ENCODE data around the gene EEF1A1. TPM values are rescaled to one million over a fixed set of nuclear protein-coding genes. Genes with fewer than 3 reads are reported as not detected.
A peak's percentile ranks its signal among the peaks of the same experiment; 100 is the strongest.
"Not testable (repeated sequence)": the region's sequence is repeated elsewhere in the genome, so short reads cannot be mapped to it uniquely, and the experiment has no call there.

EEF1A1 gene
- total RNA-seq (21,405 and 36,498 TPM in 2 replicates), polyA plus RNA-seq (13,707 and 15,755 TPM in 2 replicates), polyA minus RNA-seq (ENCODE audit: low replicate concordance) (8,762 and 9,002 TPM in 2 replicates)
- 10,377 and 11,755 TPM in 2 replicates for polyA plus RNA-seq (2012)

DNA sequence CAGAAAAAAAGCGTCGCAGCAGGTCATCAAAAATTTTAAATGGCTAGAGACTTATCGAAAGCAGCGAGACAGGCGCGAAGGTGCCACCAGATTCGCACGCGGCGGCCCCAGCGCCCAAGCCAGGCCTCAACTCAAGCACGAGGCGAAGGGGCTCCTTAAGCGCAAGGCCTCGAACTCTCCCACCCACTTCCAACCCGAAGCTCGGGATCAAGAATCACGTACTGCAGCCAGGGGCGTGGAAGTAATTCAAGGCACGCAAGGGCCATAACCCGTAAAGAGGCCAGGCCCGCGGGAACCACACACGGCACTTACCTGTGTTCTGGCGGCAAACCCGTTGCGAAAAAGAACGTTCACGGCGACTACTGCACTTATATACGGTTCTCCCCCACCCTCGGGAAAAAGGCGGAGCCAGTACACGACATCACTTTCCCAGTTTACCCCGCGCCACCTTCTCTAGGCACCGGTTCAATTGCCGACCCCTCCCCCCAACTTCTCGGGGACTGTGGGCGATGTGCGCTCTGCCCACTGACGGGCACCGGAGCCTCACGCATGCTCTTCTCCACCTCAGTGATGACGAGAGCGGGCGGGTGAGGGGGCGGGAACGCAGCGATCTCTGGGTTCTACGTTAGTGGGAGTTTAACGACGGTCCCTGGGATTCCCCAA, at the start of gene EEF1A1:
EEF1A1 (minus strand) TSS at position 345 of the 663 bp plus-strand sequence. CDS start 1,006 bp downstream, outside the sequence.
- DNase-seq (ENCODE audit: low read depth in 2 of 2) = peak; percentile 100
- Histone ChIP-seq H3K9me3 (ENCODE audit: control insufficient read depth, insufficient read depth, low read depth, low read length) (no peaks in the 10 kb centered on the region), H3K36me3 (ENCODE audit: control insufficient read depth, insufficient read depth, low read length) (peaks cover 20% of the 10 kb centered on the region), H3K9ac (ENCODE audit: insufficient read depth, low read length) (peak within 1 kb of the TSS; percentile 99), H3K4me3 (replicated peaks in 1 of 4; ENCODE audit: control extremely low read depth in 1 of 4, insufficient read depth in 1 of 4, low read depth in 3 of 4, low read length in 4 of 4) (peak within 1 kb of the TSS; percentile 78 to 100 (median 90)), H3K27me3 (ENCODE audit: control insufficient read depth, insufficient read depth, low read length) (no peaks in the 10 kb centered on the region), H3K79me2 (ENCODE audit: control insufficient read depth, insufficient read depth, low read length) (peaks cover 41% of the 10 kb centered on the region), H4K20me1 (ENCODE audit: control insufficient read depth, extremely low read depth, insufficient read depth, low read length) (peaks cover 5% of the 10 kb centered on the region), H3K4me2 (ENCODE audit: extremely low read depth, insufficient read depth, low read length) (peak within 1 kb of the TSS; percentile 96), H3K4me1 (ENCODE audit: control insufficient read depth, extremely low read depth, insufficient read depth, low read length) (peaks cover 9% of the 10 kb centered on the region), H2AFZ (ENCODE audit: low read length) (peak within 1 kb of the TSS; percentile 2), H3K27ac (ENCODE audit: insufficient read depth, low read length) (peak within 1 kb of the TSS; percentile 100)
- TF ChIP-seq, protein P1, sequence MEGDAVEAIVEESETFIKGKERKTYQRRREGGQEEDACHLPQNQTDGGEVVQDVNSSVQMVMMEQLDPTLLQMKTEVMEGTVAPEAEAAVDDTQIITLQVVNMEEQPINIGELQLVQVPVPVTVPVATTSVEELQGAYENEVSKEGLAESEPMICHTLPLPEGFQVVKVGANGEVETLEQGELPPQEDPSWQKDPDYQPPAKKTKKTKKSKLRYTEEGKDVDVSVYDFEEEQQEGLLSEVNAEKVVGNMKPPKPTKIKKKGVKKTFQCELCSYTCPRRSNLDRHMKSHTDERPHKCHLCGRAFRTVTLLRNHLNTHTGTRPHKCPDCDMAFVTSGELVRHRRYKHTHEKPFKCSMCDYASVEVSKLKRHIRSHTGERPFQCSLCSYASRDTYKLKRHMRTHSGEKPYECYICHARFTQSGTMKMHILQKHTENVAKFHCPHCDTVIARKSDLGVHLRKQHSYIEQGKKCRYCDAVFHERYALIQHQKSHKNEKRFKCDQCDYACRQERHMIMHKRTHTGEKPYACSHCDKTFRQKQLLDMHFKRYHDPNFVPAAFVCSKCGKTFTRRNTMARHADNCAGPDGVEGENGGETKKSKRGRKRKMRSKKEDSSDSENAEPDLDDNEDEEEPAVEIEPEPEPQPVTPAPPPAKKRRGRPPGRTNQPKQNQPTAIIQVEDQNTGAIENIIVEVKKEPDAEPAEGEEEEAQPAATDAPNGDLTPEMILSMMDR (conservative IDR thresholded peaks at IDR 0.05 in 1 of 2, IDR thresholded peaks at IDR 0.05 in 1 of 2; ENCODE audit: low read depth in 1 of 2, low read length in 2 of 2) = peak in 1 of 2 donors; percentile 3
- no peak for TF ChIP-seq EZH2 (IDR thresholded peaks at IDR 0.05; ENCODE audit: low read length, missing control alignments)

DNA sequence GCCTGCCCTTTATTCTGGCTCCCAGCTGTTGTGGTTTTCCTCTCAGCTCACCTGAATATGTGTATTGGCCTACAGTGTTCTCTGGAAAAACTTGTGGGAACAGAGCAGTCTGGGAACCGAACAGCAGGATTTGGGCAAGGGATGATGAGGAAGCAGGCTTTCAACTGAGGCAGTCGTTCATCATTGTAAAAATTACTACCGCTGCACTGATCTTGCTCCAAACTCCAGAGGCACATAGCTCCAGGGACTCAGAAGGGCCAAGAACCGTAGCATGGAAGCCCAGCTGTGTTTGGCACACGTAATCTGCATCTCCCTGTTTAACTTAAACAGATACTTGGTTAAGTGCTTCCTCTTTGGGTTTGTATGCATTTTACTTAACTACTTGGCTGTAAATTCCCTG, 48.3 kb upstream of the EEF1A1 start:
- Histone ChIP-seq H3K4me1 (ENCODE audit: control insufficient read depth, extremely low read depth, insufficient read depth, low read length) (peaks cover 4% of the 10 kb centered on the region), H3K79me2 (ENCODE audit: control insufficient read depth, insufficient read depth, low read length) (no peaks in the 10 kb centered on the region), H3K36me3 (ENCODE audit: control insufficient read depth, insufficient read depth, low read length) (no peaks in the 10 kb centered on the region), H3K27ac (ENCODE audit: insufficient read depth, low read length) (no peak overlapping the region), H4K20me1 (ENCODE audit: control insufficient read depth, extremely low read depth, insufficient read depth, low read length) (no peaks in the 10 kb centered on the region), H3K4me3 (replicated peaks in 1 of 4; ENCODE audit: control extremely low read depth in 1 of 4, insufficient read depth in 1 of 4, low read depth in 3 of 4, low read length in 4 of 4) (no peak overlapping the region), H3K9ac (ENCODE audit: insufficient read depth, low read length) (no peak overlapping the region), H3K27me3 (ENCODE audit: control insufficient read depth, insufficient read depth, low read length) (no peaks in the 10 kb centered on the region), H3K4me2 (ENCODE audit: extremely low read depth, insufficient read depth, low read length) (no peak overlapping the region), H2AFZ (ENCODE audit: low read length) (no peak overlapping the region), H3K9me3 (ENCODE audit: control insufficient read depth, insufficient read depth, low read depth, low read length) (no peaks in the 10 kb centered on the region)
- TF ChIP-seq, protein P1 (conservative IDR thresholded peaks at IDR 0.05 in 1 of 2, IDR thresholded peaks at IDR 0.05 in 1 of 2; ENCODE audit: low read depth in 1 of 2, low read length in 2 of 2) = no peak
- DNase-seq (ENCODE audit: low read depth in 2 of 2) = no peak

DNA sequence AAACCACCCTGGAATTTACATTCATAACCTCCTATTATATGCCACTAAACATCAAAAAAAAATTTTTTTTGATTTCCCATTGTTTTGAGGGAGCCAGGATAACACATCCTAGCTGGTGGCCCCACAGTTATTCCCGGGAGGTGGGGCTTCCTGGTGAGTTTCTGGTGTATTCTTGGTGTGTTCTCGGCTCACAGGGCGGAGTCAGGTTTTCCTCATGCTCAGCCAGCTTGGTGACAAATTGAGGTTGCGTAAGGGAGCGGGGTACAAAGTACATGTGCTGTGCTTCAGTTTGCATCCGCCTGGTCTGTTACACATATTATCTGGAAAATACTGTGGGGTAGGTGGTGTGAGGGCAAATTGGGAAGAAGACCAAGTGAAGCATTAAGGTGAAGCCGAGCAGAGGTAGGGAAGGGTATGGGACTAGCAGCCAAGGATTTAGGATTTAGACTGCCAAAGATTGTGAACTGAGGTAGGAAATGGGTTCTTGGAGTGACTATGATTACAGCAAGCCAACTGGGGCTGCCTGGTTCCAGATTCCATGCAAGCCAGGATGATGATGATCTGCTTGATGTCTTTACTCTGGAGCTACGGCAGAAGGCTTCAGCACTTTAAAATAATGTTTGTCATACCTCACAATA, 46.2 kb upstream of the EEF1A1 start:
- Histone ChIP-seq H3K4me2 (ENCODE audit: extremely low read depth, insufficient read depth, low read length) (no peak overlapping the region), H2AFZ (ENCODE audit: low read length) (no peak overlapping the region), H3K9me3 (ENCODE audit: control insufficient read depth, insufficient read depth, low read depth, low read length) (no peaks in the 10 kb centered on the region), H3K4me1 (ENCODE audit: control insufficient read depth, extremely low read depth, insufficient read depth, low read length) (peaks cover 4% of the 10 kb centered on the region), H3K27ac (ENCODE audit: insufficient read depth, low read length) (no peak overlapping the region), H3K36me3 (ENCODE audit: control insufficient read depth, insufficient read depth, low read length) (no peaks in the 10 kb centered on the region), H3K9ac (ENCODE audit: insufficient read depth, low read length) (no peak overlapping the region), H3K27me3 (ENCODE audit: control insufficient read depth, insufficient read depth, low read length) (no peaks in the 10 kb centered on the region), H3K79me2 (ENCODE audit: control insufficient read depth, insufficient read depth, low read length) (no peaks in the 10 kb centered on the region), H4K20me1 (ENCODE audit: control insufficient read depth, extremely low read depth, insufficient read depth, low read length) (no peaks in the 10 kb centered on the region), H3K4me3 (replicated peaks in 1 of 4; ENCODE audit: control extremely low read depth in 1 of 4, insufficient read depth in 1 of 4, low read depth in 3 of 4, low read length in 4 of 4) (no peak overlapping the region)
- peak; percentile 27 to 85 for DNase-seq (ENCODE audit: low read depth in 2 of 2)
- TF ChIP-seq, protein P1 (conservative IDR thresholded peaks at IDR 0.05 in 1 of 2, IDR thresholded peaks at IDR 0.05 in 1 of 2; ENCODE audit: low read depth in 1 of 2, low read length in 2 of 2) = no peak

DNA sequence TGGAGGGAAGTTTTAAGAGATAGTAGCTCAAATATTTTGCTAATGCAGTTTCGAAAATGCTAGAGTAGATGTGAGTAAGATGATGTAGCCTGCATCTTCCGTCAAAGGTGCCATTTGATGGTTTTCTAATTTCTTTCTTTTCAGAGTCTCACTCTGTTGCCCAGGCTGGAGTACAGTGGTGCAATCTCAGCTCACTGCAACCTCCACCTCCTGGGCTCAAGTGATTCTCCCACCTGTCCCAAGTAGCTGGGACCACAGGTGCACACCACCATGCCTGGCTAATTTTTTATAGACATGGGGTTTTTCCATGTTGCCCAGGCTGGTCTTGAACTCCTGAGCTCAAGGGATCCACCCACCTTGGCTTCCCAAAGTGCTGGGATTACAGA, 45.6 kb upstream of the EEF1A1 start:
- not testable (repeated sequence) for H3K4me3 ChIP-seq (replicated peaks in 1 of 4; ENCODE audit: control extremely low read depth in 1 of 4, insufficient read depth in 1 of 4, low read depth in 3 of 4, low read length in 4 of 4); H3K9ac ChIP-seq (ENCODE audit: insufficient read depth, low read length)

More for the DNA sequence above, 45.6 kb upstream of the EEF1A1 start:
- H3K27me3 ChIP-seq (ENCODE audit: control insufficient read depth, insufficient read depth, low read length); DNase-seq (ENCODE audit: low read depth in 2 of 2); H2AFZ ChIP-seq (ENCODE audit: low read length); H3K4me1 ChIP-seq (ENCODE audit: control insufficient read depth, extremely low read depth, insufficient read depth, low read length); H3K27ac ChIP-seq (ENCODE audit: insufficient read depth, low read length); H3K4me2 ChIP-seq (ENCODE audit: extremely low read depth, insufficient read depth, low read length); H3K9me3 ChIP-seq (ENCODE audit: control insufficient read depth, insufficient read depth, low read depth, low read length); H3K36me3 ChIP-seq (ENCODE audit: control insufficient read depth, insufficient read depth, low read length); H4K20me1 ChIP-seq (ENCODE audit: control insufficient read depth, extremely low read depth, insufficient read depth, low read length); H3K79me2 ChIP-seq (ENCODE audit: control insufficient read depth, insufficient read depth, low read length): not testable (repeated sequence)
